Ovary (tissue), 3 donors: ENCODE measurements around the gene MAOA.

ENCODE experiments used
- CTCF ChIP-seq, 3 donors: fragments of 450-650 bp in 2 of 3; fragments of 200-600 bp in 1 of 3; IDR thresholded peaks; one replicate each; pipeline versions ENCODE4 v1.5.1 to v1.8.0; 2016 to 2022; ENCODE audit warnings: antibody characterized with exemption in 3 of 3, mild to moderate bottlenecking in 1 of 3
- EP300 ChIP-seq: sonication (generic); formaldehyde crosslinking; IDR thresholded peaks from one replicate; pipeline ENCODE4 v1.6.1; 2017; ENCODE audit warnings: antibody characterized with exemption
- POLR2A ChIP-seq: fragments of 450-650 bp; IDR thresholded peaks from one replicate; pipeline ENCODE4 v1.6.1; 2017; ENCODE audit warnings: antibody characterized with exemption, mild to moderate bottlenecking, moderate library complexity
- donor health status: DM: no; HTN: no; CAD: no.

DNA sequence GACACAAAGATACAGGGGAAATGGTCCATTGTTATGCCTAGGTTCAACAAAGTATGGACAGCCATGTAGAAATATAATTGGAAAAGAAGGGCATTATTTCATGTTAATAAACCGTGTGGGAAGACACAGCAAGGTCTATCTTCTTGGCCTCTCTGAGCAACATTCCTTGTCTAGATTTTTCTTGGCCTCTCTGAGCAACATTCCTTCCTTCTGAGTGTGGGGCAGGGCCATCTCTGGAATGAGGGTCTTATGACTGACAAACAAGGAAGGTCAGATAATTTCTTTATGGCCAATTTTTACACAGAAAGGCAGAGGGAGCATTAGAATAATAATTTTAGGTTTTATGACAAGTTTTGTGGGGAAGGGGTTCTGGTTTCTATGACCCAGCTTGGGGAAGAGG, 24.3 kb upstream of the MAOA start:
- TF ChIP-seq EP300 (no peak), CTCF (IDR thresholded peaks at IDR 0.05) (no peak), POLR2A (no peak)
